Activated CD8-positive, alpha-beta memory T cell treated with anti-CD3 and anti-CD28 coated beads for 1 hour (primary cell): ENCODE results near the gene CACNG7.

Source experiments
- DNase-seq, 2 donors: peaks; one replicate each; pipeline ENCODE4 v3.0.0-alpha.2; 2020; ENCODE audit warnings: low read depth in 1 of 2; ENCODE audit errors: extremely low read depth in 1 of 2

The CACNG7 gene

DNA sequence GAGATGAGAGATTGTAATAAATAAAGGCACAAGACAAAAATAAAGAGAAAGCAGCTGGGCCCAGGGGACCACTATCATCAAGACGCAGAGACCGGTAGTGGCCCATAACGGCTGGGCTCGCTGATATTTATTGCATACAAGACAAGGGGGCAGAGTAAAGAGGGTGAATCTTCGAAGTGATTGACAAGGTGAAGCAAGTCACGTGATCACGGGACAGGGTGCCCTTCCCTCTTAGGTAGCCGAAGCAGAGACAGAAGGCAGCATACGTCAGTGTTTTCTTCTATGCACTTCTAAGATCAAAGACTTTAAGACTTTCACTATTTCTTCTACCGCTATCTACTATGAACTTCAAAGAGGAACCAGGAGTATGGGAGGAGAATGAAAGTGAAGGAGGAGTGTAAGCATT lies 31.7 kb upstream of the CACNG7 start:
- DNase-seq: no peak

DNA sequence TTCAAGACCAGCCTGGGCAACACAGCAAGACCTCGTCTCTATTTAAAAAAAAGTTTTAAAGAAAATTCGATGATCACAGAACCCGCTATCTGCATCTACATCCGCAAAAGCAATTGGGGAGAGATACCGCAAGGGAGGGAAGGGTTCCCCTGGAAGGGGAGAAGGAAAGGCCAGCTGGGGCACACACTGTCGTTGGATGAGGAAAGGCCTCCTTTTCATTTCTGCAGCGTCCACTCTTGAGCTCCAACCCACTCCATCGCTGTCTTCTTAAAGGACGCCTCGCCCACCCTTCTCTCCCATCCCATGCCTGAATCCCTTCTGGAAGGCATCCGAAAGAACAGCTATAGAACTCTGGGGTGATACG lies 30.3 kb upstream of the CACNG7 start:
- no peak for DNase-seq

GRCh38 chr19:53879140-53880081 lies 29.7 kb upstream of the CACNG7 start:
- peak in 1 of 2 donors; percentile 72 for DNase-seq

DNA sequence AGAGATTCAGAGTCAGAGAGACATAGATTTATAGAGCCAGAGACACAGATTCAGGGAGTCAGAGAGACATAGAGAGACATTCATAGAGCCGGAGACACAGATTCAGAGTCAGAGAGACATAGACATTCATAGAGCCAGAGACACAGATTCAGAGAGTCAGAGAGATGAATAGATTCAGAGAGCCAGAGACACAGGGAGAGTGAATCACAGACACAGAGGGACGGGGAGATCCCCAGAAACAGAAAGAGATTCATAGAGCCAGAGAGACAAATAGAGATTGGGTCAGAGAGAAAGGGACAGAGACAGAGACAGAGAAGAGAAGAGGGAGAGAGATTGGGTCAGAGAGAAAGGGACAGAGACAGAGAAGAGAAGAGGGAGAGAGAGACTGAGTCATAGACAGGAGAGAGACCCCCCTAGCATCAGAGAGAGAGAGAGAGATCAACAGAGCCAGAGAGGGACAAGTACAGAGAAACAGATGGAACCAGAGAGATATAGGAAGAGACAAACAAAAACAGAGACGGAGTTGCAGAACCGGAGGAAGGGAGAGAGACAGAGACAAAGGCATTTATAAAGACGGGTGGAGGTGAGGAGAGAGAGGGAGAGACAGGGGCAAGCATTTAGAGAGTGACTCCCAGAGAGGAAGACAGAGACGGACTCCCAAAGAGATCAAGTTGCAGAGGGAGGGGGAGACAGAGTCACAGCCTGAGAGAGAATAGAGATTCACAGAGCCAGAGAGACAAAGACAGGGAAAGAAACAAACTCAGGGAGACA lies 28.2 kb upstream of the CACNG7 start:
- DNase-seq: no peak

GRCh38 chr19:53881482-53882390 lies 27.3 kb upstream of the CACNG7 start, which contains the start of gene PRKCG:
Gene PRKCG, plus strand, starts transcription at chr19:53882197. Its CDS starts 298 bp downstream, at chr19:53882495.
- no peak for DNase-seq

GRCh38 chr19:53882391-53883050 lies 26.6 kb upstream of the CACNG7 start:
- DNase-seq: no peak

DNA sequence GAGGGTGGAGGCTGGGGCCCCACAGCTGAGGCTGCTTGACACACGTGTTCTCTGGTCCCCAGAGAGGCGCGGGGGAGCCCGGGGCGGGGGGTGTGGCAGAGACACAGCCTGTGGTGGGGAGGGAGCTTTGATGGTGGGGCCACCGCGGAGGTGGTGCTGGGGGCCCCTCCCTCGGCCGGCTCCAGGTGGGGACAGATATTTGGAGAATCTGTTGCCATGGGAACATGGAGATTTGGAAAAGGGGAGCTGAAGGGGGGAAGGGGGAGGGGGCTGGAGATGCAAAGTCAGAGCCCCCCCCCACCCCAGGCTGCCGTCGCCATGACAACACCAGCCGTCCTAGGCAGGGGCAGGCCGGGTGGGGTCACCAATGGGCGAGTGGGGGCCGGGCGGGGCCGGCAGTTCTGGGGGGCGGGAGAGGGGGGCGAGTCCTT lies 25.8 kb upstream of the CACNG7 start:
- DNase-seq: no peak

GRCh38 chr19:53883741-53884140 lies 25.3 kb upstream of the CACNG7 start:
- no peak for DNase-seq

GRCh38 chr19:53884256-53884655 lies 24.8 kb upstream of the CACNG7 start:
- no peak for DNase-seq

GRCh38 chr19:53885036-53885435 lies 24.0 kb upstream of the CACNG7 start:
- no peak for DNase-seq

- DNase-seq: no peak
Observed at GRCh38 chr19:53892301-53892980, 16.6 kb upstream of the CACNG7 start.

GRCh38 chr19:53892981-53893325 lies 16.1 kb upstream of the CACNG7 start:
- no peak for DNase-seq

DNA sequence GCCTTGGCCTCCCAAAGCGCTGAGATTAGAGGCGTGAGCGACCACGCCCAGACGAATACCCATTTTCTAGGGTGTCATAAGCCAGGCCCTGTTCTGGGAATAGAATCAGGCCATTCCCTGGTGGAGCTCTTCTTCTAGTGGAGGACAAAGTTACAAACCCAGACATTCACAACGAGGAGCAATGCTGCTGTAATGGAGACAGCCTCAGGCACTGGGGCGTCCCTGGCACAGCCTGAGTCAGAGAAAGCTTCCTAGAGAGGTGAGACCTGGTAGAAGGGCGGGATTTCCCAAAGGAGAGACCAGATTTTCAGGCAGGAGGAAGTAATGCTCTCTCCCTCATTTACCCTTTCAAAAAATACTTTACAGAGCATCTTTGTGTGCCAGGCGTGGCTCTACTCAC lies 14.4 kb upstream of the CACNG7 start:
- DNase-seq: no peak

GRCh38 chr19:53896682-53897081 lies 12.4 kb upstream of the CACNG7 start:
- DNase-seq: no peak

- no peak for DNase-seq
Observed at GRCh38 chr19:53897459-53897858, 11.6 kb upstream of the CACNG7 start.

- DNase-seq: no peak
Observed at GRCh38 chr19:53898166-53898565, 10.9 kb upstream of the CACNG7 start.

- no peak for DNase-seq
Observed at GRCh38 chr19:53898636-53899341, 10.3 kb upstream of the CACNG7 start.

- no peak for DNase-seq
Observed at GRCh38 chr19:53900191-53900860, 8.8 kb upstream of the CACNG7 start.
